ENCODE results near the gene SIGLEC14. TPM values are rescaled to one million over a fixed set of nuclear protein-coding genes. Genes with fewer than 3 reads are reported as not detected.

Gene SIGLEC14
- total RNA-seq, result not detected in 2 replicates

GRCh38 chr19:51646730-51647129 is at the start of gene SIGLEC14:
TSS of gene SIGLEC14 (minus strand) at chr19:51646825. CDS start at chr19:51646759, 66 bp downstream.

GRCh38 chr19:51693260-51693659 is 46.6 kb upstream of the SIGLEC14 start, which contains the start of gene SPACA6:
TSS of gene SPACA6 (plus strand) at chr19:51693330. CDS start at chr19:51693527, 197 bp downstream.

GRCh38 chr19:51630315-51630714 is 16.3 kb downstream of the SIGLEC14 start, which contains the start of gene SIGLEC5:
TSS of gene SIGLEC5 (minus strand) at chr19:51630401. CDS start at chr19:51630335, 66 bp downstream.

Other genes with a start within 250 kb of the SIGLEC14 start
- gene SIGLEC10, start 229.2 kb downstream of the SIGLEC14 start, total RNA-seq, result not detected in 2 replicates
- gene SIGLEC8, start 188.4 kb downstream of the SIGLEC14 start, total RNA-seq, result not detected in 2 replicates
- gene CEACAM18, start 168.3 kb downstream of the SIGLEC14 start, total RNA-seq, result not detected in 2 replicates
- not detected in 2 replicates for gene SIGLEC12, start 145.0 kb downstream of the SIGLEC14 start, total RNA-seq
- gene SIGLEC6, start 115.2 kb downstream of the SIGLEC14 start, total RNA-seq, result 0.11 TPM in 1 of 2 replicates, not detected in the other
- gene ZNF175, start 75.5 kb downstream of the SIGLEC14 start, total RNA-seq, result 6.9 and 7.6 TPM in 2 replicates
- not detected in 2 replicates for gene SIGLEC5, start 16.4 kb downstream of the SIGLEC14 start, total RNA-seq
- gene SPACA6, start 46.5 kb upstream of the SIGLEC14 start, total RNA-seq, result 7.6 and 12.5 TPM in 2 replicates
- not detected in 2 replicates for gene HAS1, start 77.2 kb upstream of the SIGLEC14 start, total RNA-seq
- gene FPR1, start 105.1 kb upstream of the SIGLEC14 start, total RNA-seq, result 0.11 TPM in 1 of 2 replicates, not detected in the other
- not detected in 2 replicates for gene FPR2, start 114.4 kb upstream of the SIGLEC14 start, total RNA-seq
- gene FPR3, start 148.3 kb upstream of the SIGLEC14 start, total RNA-seq, result not detected in 2 replicates
- gene ZNF577, start 241.1 kb upstream of the SIGLEC14 start, total RNA-seq, result 4.0 and 7.2 TPM in 2 replicates

Measured in uterine smooth muscle cell (primary cell).